ENCODE data around the gene CMTM6. TPM values are rescaled to one million over a fixed set of nuclear protein-coding genes. Genes with fewer than 3 reads are reported as not detected.

Gene CMTM6
- total and polyA plus RNA-seq, 4 donors: 27.1 to 97.4 (median 72.2) TPM

DNA sequence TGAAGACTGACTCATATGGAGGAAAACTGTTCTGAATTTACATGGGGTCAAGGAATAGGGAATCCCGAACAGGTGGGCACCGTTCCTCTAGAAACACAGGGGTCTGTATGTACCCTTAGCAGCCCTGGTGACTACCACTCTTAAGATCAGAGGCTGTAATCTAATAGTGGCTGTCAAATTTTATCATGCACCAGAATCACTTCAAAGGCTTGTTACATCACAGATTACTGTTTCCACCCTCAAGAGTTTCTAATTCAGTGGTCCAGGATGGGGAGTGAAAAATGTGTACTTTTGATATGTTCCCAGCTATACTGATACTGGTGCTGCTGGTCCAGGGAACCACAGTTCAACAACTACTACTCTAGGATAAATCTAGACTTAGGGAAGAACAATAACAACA lies 40.2 kb upstream of the CMTM6 start:
- Histone ChIP-seq H3K27me3 (ENCODE audit: control insufficient read depth in 3 of 3, insufficient read depth in 3 of 3, low read length in 2 of 3) (no peaks in the 10 kb centered on the region), H3K36me3 (ENCODE audit: control insufficient read depth in 4 of 4, insufficient read depth in 4 of 4, low read length in 4 of 4) (peaks cover 0 to 6% (median 3%) of the 10 kb centered on the region in 4 donors), H3K27ac (ENCODE audit: low read depth in 1 of 2, low read length in 1 of 2) (no peak overlapping the region), H3K9ac (ENCODE audit: insufficient read depth in 1 of 2, low read length in 2 of 2) (no peak overlapping the region), H3K9me3 (ENCODE audit: control insufficient read depth in 4 of 4, insufficient read depth in 3 of 4, low read length in 3 of 4) (no peaks in the 10 kb centered on the region), H3K4me1 (ENCODE audit: control insufficient read depth in 5 of 5, insufficient read depth in 5 of 5, low read length in 5 of 5) (peaks cover 0 to 7% (median 0%) of the 10 kb centered on the region in 5 donors), H3K4me3 (no peak overlapping the region)
- ATAC-seq (ENCODE audit: insufficient read depth, low FRiP score) (no peak), DNase-seq (no peak)
- 86 to 98% methylated on average over 2 of the region's 2 CpGs for WGBS, 2 donors
- TF ChIP-seq, protein P1, sequence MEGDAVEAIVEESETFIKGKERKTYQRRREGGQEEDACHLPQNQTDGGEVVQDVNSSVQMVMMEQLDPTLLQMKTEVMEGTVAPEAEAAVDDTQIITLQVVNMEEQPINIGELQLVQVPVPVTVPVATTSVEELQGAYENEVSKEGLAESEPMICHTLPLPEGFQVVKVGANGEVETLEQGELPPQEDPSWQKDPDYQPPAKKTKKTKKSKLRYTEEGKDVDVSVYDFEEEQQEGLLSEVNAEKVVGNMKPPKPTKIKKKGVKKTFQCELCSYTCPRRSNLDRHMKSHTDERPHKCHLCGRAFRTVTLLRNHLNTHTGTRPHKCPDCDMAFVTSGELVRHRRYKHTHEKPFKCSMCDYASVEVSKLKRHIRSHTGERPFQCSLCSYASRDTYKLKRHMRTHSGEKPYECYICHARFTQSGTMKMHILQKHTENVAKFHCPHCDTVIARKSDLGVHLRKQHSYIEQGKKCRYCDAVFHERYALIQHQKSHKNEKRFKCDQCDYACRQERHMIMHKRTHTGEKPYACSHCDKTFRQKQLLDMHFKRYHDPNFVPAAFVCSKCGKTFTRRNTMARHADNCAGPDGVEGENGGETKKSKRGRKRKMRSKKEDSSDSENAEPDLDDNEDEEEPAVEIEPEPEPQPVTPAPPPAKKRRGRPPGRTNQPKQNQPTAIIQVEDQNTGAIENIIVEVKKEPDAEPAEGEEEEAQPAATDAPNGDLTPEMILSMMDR (IDR thresholded peaks at IDR 0.05; ENCODE audit: control extremely low read depth, extremely low read depth): no peak

DNA sequence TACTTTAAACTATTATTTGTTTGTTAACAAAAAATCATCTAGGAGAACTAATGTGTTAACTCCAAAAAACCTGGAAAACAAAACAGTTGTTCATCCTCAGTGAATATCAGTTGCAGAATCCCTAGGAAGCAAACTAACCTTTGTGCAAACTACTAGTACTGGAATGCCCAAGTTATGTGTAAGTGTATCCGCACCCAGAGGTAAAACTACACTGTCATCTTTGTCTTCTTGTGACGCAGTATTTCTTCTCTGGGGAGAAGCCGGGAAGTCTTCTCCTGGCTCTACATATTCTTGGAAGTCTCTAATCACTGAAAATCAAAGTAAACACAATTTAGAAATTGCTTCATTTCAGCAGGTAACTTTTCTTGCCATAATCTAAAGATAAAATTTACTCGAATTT lies 38.2 kb upstream of the CMTM6 start:
- TF ChIP-seq, protein P1 (IDR thresholded peaks at IDR 0.05; ENCODE audit: control extremely low read depth, extremely low read depth): no peak
- no peak overlapping the region for H3K27ac ChIP-seq (ENCODE audit: low read depth in 1 of 2, low read length in 1 of 2)
- ATAC-seq (ENCODE audit: insufficient read depth, low FRiP score): no peak
- H3K9ac ChIP-seq (ENCODE audit: insufficient read depth in 1 of 2, low read length in 2 of 2): no peak overlapping the region
- H3K9me3 ChIP-seq (ENCODE audit: control insufficient read depth in 4 of 4, insufficient read depth in 3 of 4, low read length in 3 of 4): no peaks in the 10 kb centered on the region
- peaks cover 0 to 7% (median 0%) of the 10 kb centered on the region in 5 donors for H3K4me1 ChIP-seq (ENCODE audit: control insufficient read depth in 5 of 5, insufficient read depth in 5 of 5, low read length in 5 of 5)
- H3K36me3 ChIP-seq (ENCODE audit: control insufficient read depth in 4 of 4, insufficient read depth in 4 of 4, low read length in 4 of 4): peaks cover 0 to 6% (median 3%) of the 10 kb centered on the region in 4 donors
- 83 to 94% methylated on average over 4 of the region's 4 CpGs for WGBS, 2 donors
- no peaks in the 10 kb centered on the region for H3K27me3 ChIP-seq (ENCODE audit: control insufficient read depth in 3 of 3, insufficient read depth in 3 of 3, low read length in 2 of 3)
- DNase-seq: no peak
- H3K4me3 ChIP-seq: no peak overlapping the region

DNA sequence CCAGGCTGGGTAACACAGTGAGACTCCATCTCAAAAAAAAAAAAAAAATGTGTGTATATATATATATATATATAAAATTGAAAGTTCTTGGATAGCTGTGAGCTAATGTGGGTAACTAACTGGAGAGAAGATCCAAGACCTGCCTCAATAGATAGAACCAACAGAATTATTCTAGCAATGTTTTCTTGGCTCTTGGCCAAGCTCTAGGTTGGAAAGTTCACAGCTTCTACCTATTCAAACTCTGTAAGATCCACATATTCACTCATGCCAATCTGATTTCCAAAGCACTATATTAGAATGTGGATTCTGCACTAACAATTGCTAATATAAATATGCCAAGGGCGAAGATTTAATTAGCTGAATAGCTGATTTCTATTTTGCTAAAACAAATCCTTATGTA lies 29.8 kb upstream of the CMTM6 start:
- H3K27ac ChIP-seq (ENCODE audit: low read depth in 1 of 2, low read length in 1 of 2): no peak overlapping the region
- WGBS, 2 donors: 100% methylated on average over 1 of the region's 1 CpG
- peaks cover 6 to 25% (median 12%) of the 10 kb centered on the region in 4 donors for H3K36me3 ChIP-seq (ENCODE audit: control insufficient read depth in 4 of 4, insufficient read depth in 4 of 4, low read length in 4 of 4)
- H3K4me3 ChIP-seq: no peak overlapping the region
- TF ChIP-seq, protein P1 (IDR thresholded peaks at IDR 0.05; ENCODE audit: control extremely low read depth, extremely low read depth): no peak
- H3K9ac ChIP-seq (ENCODE audit: insufficient read depth in 1 of 2, low read length in 2 of 2): no peak overlapping the region
- no peaks in the 10 kb centered on the region for H3K4me1 ChIP-seq (ENCODE audit: control insufficient read depth in 5 of 5, insufficient read depth in 5 of 5, low read length in 5 of 5)
- no peak for ATAC-seq (ENCODE audit: insufficient read depth, low FRiP score)
- no peaks in the 10 kb centered on the region for H3K27me3 ChIP-seq (ENCODE audit: control insufficient read depth in 3 of 3, insufficient read depth in 3 of 3, low read length in 2 of 3)
- no peak for DNase-seq
- no peaks in the 10 kb centered on the region for H3K9me3 ChIP-seq (ENCODE audit: control insufficient read depth in 4 of 4, insufficient read depth in 3 of 4, low read length in 3 of 4)

DNA sequence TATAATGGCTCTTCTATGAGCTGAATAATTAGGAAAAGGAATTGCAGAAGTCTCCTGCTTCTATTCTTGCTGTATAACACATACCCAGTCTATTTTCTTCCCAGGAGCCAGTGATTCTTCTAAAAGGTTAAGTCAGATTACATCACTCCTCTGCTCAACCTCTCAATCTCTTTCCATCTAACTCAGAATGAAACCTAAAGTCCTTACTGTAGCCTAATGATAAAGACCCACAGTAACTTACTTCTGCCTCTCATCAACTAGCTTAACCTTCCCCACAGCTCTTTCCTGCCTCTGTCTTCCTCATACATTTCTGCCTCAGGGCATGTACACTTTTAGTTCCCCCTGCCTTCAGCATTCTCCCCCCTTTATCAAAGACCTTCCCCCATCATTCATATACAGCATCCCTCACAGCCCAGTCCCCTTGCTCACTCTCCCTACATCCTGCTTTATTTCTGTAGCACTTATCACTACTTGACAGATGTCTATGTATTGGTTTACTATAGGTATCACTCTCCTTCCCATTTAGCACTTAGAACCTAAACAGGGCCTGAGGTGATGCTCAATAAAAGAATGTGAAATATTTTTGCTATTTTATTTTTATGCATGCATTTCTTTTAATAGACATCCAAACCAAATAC lies 28.5 kb upstream of the CMTM6 start:
- TF ChIP-seq, protein P1 (IDR thresholded peaks at IDR 0.05; ENCODE audit: control extremely low read depth, extremely low read depth): no peak
- ATAC-seq (ENCODE audit: insufficient read depth, low FRiP score) (no peak), DNase-seq (no peak)
- Histone ChIP-seq H3K36me3 (ENCODE audit: control insufficient read depth in 4 of 4, insufficient read depth in 4 of 4, low read length in 4 of 4) (peaks cover 9 to 37% (median 22%) of the 10 kb centered on the region in 4 donors), H3K9me3 (ENCODE audit: control insufficient read depth in 4 of 4, insufficient read depth in 3 of 4, low read length in 3 of 4) (no peaks in the 10 kb centered on the region), H3K4me1 (ENCODE audit: control insufficient read depth in 5 of 5, insufficient read depth in 5 of 5, low read length in 5 of 5) (no peaks in the 10 kb centered on the region), H3K9ac (ENCODE audit: insufficient read depth in 1 of 2, low read length in 2 of 2) (no peak overlapping the region), H3K4me3 (no peak overlapping the region), H3K27ac (ENCODE audit: low read depth in 1 of 2, low read length in 1 of 2) (no peak overlapping the region), H3K27me3 (ENCODE audit: control insufficient read depth in 3 of 3, insufficient read depth in 3 of 3, low read length in 2 of 3) (no peaks in the 10 kb centered on the region)
